HG03108 (cell line): ENCODE data around the gene FNDC3A.
"Not testable (repeated sequence)": the region's sequence is repeated elsewhere in the genome, so short reads cannot be mapped to it uniquely, and the experiment has no call there.

Experiments used
- ATAC-seq: cut with Tn5 transposase; IDR thresholded peaks from one replicate; pipeline ENCODE4 v1.9.1; 2021; ENCODE audit warnings: moderate library complexity; ENCODE audit not compliant: unreplicated experiment

The FNDC3A gene

DNA sequence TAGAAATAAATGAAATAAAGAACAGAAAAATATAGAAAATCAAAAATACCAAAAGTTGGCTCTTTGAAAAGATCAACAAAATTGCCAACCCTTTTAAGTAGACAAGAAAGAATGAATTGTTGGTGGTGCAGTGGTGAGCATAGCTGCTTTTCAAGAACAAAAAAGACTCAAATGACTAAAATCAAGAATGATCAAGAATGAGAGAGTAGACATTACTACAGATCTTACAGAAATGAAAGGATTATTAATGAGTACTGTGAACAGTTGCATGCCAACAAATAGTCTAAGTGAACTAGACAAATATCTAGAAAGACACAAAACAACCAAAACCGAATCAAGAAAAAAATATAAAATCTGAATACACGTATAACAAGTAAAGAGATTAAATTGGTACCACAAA lies 53.9 kb downstream of the FNDC3A start:
- no peak for ATAC-seq

DNA sequence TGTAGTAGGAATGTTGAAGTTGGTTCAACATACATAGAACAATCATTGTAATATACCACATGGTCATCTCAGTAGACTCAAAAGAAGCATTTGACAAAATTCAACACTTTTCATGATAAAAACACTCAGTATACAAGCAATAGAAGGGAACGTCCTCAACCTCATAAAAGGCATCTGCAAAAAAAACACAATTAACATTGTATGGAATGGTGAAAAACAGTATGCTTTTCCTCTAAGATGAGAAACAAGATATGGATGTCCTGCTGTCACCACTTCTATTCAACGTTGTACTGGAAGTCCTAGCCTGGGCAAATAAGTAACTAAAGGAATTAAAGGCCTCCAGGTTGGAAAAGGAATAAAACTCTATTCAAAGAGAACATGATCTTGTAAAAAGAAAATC lies 54.5 kb downstream of the FNDC3A start:
- ATAC-seq = no peak

DNA sequence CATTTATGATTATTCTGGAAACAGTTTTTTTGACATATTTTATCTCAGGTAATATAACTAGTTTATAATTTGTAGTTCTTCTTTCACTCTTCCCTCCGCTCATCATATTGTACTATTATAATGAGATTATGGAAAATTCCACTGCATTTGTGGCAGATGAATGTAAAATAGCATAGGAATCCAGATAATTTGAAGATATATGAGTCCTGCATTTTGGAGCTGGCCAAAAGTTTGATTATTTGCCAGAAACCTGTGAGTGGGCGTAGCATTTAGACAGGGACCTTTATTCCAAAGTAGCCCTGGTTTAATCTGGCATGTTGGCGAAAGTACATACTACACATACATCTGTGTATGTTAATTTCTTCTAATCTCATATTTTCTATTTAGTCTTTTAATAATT lies 65.2 kb downstream of the FNDC3A start:
- no peak for ATAC-seq

DNA sequence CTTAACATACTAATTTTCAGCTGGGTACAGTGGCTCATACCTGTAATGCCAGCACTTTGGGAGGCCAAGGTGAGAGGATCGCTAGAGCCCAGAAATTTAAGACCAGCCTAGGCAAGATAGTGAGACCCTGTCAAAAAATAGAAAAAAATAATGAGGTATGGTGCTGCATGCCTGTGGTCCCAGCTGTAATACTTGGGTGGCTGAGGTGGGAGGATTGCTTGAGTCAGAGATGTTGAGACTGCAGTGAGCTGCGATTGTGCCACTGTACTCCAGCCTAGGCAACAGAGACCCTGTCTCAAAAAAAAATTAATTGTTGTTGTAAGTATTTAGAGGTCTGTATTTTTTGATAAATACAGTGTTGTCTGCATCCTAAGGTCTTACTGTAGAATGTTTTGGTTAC lies 66.8 kb downstream of the FNDC3A start:
- no peak for ATAC-seq

DNA sequence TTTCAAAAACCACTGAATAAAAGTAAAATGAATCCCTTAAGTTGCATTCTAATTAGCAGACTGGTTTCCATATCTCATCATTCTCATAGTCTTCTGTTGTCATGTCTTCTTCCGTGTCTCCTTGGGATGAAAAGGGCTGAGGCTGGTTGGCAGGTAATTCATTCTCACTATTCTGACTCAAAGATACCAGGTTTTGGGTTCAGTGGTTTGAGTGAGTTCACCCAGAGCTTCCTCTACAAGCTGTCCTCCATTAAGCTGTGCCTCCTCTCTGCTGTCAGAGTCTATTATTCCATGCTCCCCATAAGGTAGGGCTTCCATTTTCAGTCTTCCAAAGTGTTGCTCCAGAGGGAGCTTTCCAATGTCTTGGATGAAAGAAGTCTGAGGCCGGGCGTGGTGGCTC lies 68.3 kb downstream of the FNDC3A start:
- ATAC-seq = no peak

DNA sequence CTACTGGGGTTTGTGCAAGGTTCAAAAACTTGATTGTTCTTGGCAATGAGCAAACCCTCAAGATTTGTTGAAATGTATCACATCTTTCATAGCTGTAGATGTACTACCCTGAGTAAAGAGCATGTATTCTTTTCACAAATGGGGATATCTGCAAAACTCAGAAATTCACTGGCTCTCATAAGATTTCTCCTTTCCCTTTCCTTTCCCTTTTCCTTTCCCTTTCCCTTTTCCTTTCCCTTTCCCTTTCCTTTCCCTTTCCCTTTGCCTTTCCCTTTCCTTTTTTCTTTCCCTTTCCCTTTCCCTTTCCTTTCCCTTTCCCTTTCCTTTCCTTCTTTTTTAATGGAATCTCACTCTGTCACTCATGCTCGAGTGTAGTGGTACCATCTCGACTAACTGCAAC lies 69.1 kb downstream of the FNDC3A start:
- no peak for ATAC-seq

DNA sequence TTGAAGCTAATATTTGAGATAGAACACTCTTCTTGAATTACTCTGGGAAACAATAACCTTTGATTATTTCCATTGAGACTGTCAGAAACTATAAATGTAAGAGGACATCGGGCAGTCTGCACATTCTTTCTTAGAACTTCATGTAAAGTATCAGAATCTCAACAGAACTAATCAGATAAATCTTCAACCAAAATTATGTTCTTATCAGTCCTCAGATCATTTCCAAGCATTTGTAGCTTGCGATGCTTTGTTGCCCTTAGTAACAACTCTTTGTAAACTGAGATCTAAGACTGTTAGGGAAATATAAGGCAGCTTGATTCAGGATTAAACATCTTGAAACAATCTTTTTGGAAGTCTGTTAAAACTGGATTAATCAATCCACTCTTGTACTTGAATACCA lies 70.3 kb downstream of the FNDC3A start:
- no peak for ATAC-seq

DNA sequence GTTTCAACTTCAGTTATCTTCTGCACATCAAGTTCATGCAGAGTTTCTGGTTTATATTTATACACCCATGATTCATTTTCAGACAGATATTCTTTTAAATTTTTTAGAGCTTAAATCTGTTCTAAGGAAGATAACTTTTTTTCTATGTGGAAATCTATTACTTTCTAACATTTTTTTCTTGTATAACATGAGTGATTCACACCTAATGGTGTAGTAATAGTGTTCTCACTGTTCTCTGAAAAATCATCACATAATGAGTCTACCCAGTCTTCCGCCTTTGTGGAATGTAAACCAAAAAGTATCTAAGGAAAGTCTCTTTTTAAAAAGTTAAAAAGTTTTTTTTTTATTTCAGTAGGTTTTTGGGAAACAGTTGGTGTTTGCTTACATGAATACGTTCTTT lies 70.8 kb downstream of the FNDC3A start:
- no peak for ATAC-seq

DNA sequence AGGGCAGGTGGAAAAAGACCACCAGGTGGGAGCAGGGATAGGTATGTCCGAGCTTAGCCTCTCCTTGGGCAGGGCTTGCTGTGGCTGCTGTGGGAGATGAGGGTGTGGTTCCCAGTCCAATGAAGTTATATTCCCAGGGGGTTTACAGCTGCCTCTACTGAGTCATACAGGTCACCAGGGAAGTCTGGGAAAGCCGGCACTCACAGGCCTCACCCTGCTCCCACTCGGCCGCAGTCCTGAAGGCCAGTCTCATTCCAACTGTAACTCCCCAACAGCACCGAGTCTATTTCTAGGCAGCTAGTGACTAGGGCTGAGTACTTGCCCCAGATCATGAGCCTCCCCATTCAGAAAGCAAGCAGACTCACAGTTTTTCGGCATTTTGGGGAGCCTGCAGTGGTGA lies 77.1 kb downstream of the FNDC3A start:
- no peak for ATAC-seq

DNA sequence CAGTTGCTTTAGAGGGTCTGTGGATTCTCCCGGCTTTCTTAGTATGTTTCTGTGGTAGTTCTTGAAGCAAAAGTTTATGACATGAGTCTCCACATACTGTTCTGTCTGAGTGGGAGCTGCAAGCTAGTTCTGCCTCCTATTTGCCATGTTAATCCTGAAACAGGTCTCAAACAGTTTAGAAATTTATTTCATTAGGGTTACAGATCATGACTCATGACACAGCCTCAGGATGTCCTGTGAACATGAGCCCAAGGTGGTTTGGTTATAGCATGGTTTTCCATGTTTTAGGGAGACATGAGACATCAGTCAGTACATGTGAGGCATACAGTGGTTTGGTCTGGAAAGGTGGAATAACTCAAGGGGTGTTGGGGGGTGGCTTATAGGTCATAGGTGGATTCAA lies 77.5 kb downstream of the FNDC3A start:
- no peak for ATAC-seq

DNA sequence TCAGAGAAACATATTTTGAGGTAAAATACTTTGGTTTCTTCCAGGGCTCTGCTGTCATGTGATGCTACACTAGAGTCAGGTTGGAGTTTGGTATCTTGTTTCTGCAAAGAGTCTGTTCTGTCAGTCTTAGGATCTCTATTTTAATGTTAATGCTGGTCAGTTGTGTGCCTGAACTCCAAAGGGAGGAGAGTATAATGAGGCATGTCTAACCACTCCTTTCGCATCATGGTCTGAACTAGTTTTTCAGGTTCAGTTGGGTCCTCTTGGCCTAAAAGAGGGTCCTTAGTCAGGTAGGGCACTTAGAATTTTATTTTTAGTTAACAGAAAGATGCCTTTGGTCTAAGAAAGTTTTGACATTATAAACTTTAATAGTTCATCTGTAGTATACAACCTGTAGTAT lies 78.2 kb downstream of the FNDC3A start:
- ATAC-seq = no peak

DNA sequence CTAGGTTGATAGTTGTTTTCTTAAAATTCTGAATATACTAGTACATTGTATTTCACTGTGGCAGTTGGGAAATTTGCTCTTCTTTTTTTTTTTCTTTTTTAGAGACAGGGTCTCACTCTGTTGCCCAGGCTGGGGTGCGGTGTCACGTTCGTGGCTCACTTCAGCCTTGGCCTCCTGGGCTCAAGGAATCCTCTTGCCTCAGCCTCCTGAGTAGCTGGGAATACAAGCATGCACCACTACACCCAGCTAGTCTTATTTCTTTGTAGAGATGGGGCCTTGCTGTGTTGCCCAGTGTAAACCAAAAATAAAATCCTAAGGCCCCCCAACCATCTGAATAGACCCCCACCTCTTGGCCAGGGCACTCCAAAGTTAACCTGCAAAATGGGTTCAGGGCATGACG lies 79.3 kb downstream of the FNDC3A start:
- no peak for ATAC-seq

DNA sequence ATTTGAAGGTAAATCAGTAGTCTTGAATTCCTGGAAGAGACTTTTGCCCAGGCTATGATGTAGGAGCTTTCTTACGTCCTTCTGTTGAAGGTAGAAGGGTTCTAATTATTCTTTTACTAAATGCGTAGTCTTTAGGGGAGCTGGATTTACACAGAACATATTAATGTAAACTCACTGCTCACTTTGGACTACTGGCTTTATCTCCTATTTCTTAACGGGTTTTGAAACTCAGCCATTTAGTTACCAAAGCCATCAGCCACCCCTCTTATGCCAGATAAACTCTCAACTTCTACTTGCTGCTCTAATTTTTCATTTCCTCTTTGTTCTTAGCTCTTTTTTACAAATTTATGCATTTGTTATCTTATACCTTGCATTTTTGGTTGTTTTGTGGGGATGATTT lies 81.5 kb downstream of the FNDC3A start:
- no peak for ATAC-seq

DNA sequence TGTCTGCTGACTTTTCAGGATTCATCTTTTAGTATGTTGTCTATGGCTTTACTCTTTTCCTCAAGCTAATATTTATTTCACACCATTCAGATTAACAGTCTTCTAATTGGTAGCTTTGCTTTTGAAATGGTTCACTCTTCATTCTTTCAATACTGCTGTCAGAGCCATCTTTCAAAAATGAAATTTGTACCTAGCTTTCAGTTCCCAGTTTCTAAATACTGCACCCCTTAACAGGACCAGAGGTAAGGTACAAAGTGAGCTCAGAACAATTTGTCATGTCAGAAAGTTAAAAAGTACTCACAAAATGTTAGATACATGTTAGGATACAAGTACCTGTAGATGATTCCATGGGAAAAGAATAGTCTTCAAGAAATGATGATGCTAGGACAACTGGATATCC lies 83.0 kb downstream of the FNDC3A start:
- no peak for ATAC-seq

DNA sequence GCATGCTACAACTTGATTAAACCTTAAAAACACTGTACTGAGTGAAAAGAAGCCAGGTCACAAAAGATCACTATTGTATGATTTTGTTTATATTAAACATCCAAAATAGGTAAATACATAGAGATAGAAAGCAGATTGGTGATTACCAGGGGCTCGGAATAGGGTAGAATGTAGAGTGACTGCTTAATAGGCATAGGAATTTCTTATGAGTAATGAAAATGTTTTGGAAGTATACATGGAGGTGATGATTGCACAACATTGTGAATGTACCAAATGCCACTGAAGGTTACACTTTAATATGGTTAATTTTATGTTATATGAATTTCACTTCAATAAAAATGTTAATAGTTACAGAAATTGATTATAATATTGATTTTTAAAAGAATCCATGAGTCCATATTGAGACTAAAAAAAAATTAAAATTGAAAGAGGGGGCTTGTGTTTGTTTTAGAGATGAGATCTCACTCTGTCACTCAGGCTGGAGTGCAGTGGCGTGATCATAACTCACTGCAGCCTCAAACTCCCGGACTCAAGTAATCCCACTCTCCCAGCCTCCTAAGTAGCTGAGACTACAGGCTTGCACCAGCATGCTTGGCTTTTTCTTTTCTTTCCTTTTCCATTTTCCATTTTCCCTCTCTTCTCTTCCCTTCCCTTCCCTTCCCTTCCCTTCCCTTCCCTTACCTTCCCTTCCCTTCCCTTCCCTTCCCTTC lies 85.1 kb downstream of the FNDC3A start:
- ATAC-seq = no peak

DNA sequence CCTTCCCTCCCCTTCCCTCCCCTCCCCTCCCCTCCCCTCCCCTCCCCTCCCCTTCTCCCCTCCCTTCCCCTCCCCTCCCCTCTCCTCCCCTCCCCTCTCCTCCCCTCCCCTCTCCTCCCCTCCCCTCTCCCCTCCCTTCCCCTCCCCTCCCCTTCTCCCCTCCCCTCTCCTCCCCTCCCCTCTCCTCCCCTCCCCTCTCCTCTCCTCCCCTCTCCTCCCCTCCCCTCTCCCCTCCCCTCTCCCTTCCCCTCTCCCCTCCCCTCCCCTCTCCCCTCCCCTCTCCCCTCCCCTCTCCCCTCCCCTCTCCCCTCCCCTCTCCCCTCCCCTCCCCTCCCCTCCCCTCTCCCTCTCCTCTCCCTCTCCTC lies 85.7 kb downstream of the FNDC3A start:
- ATAC-seq = not testable (repeated sequence)

DNA sequence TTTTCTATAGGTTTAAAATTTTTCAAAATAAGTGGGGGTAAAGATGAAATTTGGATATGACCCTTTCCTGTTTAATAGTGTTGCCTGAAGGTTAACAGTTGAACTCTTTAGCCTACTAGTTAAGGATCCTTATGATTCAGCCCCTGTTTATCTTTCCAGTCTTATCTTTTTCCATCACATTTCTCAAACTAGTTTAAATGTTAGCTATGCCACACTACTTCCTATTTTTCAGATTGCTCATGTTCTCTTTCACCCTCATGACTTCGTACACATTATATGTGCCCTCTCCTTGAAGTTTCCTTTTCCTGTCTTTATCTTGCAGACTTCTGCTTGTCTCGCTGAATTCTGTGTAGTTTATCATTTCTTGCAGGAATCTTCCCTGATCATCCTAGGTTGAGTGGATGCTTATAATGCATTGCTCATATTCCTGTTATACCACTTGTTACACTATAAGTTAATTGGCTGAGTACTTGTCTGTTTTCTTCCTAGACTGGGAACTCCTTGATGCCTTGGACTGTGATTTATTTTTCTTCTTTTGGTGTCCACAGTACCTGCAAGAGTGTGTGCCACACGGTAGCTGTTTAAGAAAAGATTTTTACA lies 86.7 kb downstream of the FNDC3A start:
- ATAC-seq = no peak

DNA sequence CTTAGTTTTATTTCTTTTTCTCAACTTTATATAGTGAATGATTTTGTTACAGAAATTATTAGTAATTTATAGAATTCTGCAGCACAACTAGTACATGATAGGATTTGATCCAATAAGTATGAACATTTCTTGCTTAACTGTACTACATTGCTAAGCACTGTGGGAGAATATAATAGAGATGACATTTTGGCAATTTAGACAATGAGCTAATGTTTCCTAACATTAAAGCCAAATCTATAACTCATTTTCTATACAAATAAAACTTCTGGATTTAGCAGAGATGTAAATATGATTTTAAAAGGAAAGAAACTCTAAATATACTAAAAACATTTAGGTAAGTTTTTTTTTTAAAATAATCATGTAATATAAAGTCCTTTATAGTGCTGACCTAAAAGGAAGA lies 87.3 kb downstream of the FNDC3A start:
- ATAC-seq = no peak

DNA sequence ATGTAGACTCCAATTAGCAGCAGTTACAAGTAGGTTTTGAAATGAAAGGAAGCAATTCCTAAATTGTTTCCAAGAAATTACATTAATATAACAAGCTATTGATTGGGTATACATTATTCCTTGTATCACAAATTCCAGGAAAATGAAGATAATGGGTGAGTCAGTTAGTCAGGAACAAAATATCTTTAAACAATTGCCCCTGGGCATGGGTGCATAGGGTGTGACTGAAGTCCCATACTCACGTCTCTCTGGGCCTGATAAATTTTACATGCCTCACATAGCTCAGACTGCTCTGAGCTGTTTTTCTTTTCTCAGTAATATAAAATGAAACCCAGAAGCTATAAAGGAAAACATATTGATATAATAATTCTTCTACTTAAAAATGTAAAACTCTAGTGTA lies 87.8 kb downstream of the FNDC3A start:
- no peak for ATAC-seq

DNA sequence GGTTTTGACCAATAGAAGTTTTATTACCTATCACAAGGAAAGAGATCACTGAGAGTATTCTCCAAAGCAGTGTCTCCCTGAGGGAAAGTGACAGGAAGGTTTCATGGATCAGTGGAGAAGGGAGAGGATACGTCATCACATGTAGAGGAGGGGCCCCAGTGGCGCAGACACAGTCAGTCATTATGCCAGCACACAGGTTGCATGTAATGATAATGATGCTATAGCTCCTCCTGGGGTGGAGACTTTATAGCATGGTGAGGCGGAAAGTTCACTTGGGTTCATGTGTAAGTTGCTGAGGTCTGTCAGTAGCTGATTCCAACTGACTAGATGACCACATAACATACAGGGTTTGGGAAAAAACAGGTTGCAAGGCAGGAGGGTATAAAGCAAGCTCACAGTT lies 88.8 kb downstream of the FNDC3A start:
- no peak for ATAC-seq

DNA sequence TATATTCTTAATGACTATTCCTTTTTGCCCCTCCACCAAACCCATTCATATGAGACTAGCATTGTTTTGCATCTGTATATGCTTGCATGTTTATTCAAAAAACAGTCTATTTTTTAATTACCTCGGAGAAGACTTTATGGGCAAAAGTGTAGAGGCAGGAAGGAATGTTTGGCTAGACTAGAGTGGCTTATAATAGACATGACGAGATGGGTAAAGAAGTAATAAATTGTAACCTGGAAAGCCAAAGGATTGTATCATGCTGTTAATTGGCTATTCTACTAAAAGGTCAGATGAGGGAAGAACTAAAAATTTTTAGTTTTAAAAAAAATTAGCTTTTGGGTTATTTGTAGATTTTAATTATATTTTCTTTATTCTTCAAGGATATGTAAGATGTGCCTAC lies 91.1 kb downstream of the FNDC3A start:
- ATAC-seq = no peak

DNA sequence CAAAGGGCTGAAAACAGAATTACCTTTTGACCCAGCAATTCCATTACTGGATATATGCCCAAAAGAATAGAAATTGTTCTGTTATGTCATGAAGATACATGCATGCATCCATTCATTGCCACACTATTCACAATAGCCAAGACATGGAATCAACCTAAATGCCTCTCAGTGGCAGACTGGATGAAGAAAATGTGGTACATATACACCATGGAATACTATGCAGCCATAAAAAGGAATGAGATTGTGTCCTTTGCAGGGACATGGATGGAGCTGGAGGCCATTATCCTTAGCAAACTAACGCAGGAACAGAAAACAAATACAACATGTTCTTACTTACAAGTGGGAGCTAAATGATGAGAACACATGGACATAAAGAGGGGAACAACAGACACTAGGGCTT lies 92.8 kb downstream of the FNDC3A start:
- not testable (repeated sequence) for ATAC-seq

DNA sequence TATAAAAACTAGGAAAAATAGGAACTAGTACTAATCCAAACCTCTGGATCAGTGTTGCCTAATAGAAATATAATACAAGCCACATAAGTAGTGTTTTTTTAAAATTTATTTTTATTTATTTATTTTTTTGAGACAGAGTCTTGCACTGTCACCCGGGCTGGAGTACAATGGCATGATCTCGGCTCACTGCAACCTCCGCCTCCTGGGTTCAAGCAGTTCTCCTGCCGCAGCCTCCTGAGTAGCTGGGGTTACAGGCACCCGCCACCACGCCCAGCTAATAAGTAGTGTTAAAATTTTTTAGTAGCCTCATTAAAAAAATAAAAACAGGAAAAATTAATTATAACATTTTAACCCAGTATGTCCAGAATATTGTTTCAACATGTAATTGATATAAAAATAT lies 94.3 kb downstream of the FNDC3A start:
- not testable (repeated sequence) for ATAC-seq
